Hepatocyte (in vitro differentiated cells): ENCODE measurements around the gene SPRR5. TPM values are rescaled to one million over a fixed set of nuclear protein-coding genes. Genes with fewer than 3 reads are reported as not detected.

Source experiments
- DNase-seq: peaks from one replicate; pipeline ENCODE4 v3.0.0-alpha.2; 2016; ENCODE audit warnings: low spot score
- H2AFZ ChIP-seq: fragments of 200-600 bp; sonication (generic); 2 replicates; pipeline ENCODE4 v1.6.0; 2016; ENCODE audit warnings: antibody characterized with exemption, mild to moderate bottlenecking
- H3K27ac ChIP-seq: fragments of 200-600 bp; sonication (generic); 2 replicates; pipeline ENCODE4 v1.5.1; 2016; ENCODE audit warnings: mild to moderate bottlenecking
- H3K27me3 ChIP-seq: fragments of 200-600 bp; sonication (generic); 2 replicates; pipeline ENCODE4 v1.6.1; 2016
- H3K36me3 ChIP-seq: fragments of 200-600 bp; sonication (generic); replicated peaks from 2 replicates; pipeline ENCODE4 v1.5.1; 2016; ENCODE audit warnings: low read depth; ENCODE audit not compliant: insufficient read depth
- H3K4me1 ChIP-seq: fragments of 200-600 bp; sonication (generic); 2 replicates; pipeline ENCODE4 v1.5.1; 2016; ENCODE audit warnings: mild to moderate bottlenecking, moderate library complexity; ENCODE audit not compliant: insufficient read depth
- H3K4me2 ChIP-seq: fragments of 200-600 bp; sonication (generic); 2 replicates; pipeline ENCODE4 v1.6.0; 2016
- H3K4me3 ChIP-seq: fragments of 200-600 bp; sonication (generic); 2 replicates; pipeline ENCODE4 v1.5.1; 2016; ENCODE audit warnings: mild to moderate bottlenecking
- H3K79me2 ChIP-seq: fragments of 200-600 bp; sonication (generic); 2 replicates; pipeline ENCODE4 v1.6.0; 2017; ENCODE audit warnings: mild to moderate bottlenecking
- H3K9me2 ChIP-seq: fragments of 200-600 bp; sonication (generic); replicated peaks from 2 replicates; pipeline ENCODE4 v1.6.0; 2017; ENCODE audit warnings: mild to moderate bottlenecking; ENCODE audit not compliant: insufficient read depth
- H3K9me3 ChIP-seq: fragments of 200-600 bp; sonication (generic); 2 replicates; pipeline ENCODE4 v1.5.1; 2016; ENCODE audit warnings: low read depth, mild to moderate bottlenecking
- H4K20me1 ChIP-seq: fragments of 200-600 bp; sonication (generic); 2 replicates; pipeline ENCODE4 v1.6.0; 2016; ENCODE audit warnings: mild to moderate bottlenecking; ENCODE audit not compliant: insufficient read depth, poor library complexity, severe bottlenecking
- CTCF ChIP-seq: fragments of 200-600 bp; sonication (generic); IDR thresholded peaks from 2 replicates; pipeline ENCODE4 v1.5.1; 2016; ENCODE audit warnings: antibody characterized with exemption, mild to moderate bottlenecking; ENCODE audit not compliant: poor library complexity
- EZH2 ChIP-seq: fragments of 200-600 bp; sonication (generic); IDR thresholded peaks from 2 replicates; pipeline ENCODE4 v1.6.1; 2016; ENCODE audit warnings: antibody characterized with exemption, mild to moderate bottlenecking, borderline replicate concordance
- EZH2phosphoT487 ChIP-seq: fragments of 200-600 bp; sonication (generic); IDR thresholded peaks from one replicate; pipeline ENCODE4 v1.6.1; 2018; ENCODE audit warnings: antibody characterized with exemption, mild to moderate bottlenecking, low read depth, moderate library complexity; ENCODE audit not compliant: unreplicated experiment, severe bottlenecking
- whole genome bisulfite sequencing: methylation state at CpG from one replicate; pipeline ENCODE4 v1.1.6; 2016; ENCODE audit warnings: low lambda C conversion rate; ENCODE audit errors: missing lambda C conversion rate; 5-methylcytosine and 5-hydroxymethylcytosine counted together
- polyA plus RNA-seq: library from polyadenylated mRNA; unstranded; fragments of >200 nt; fragmentation: Nextera tagmentation; extraction: Ambion mirVana; gene quantifications from 2 replicates; pipeline ENCODE4 v1.2.1, GENCODE V29; 2016
- total RNA-seq: library from RNA; depleted of rRNA; stranded (reverse); fragments of >200 nt; gene quantifications from 2 replicates; pipeline ENCODE4 v1.2.3, GENCODE V29; 2014

The SPRR5 gene
- total and polyA plus RNA-seq, 2 experiments from 2014 or later: not detected

- 76% methylated on average over 4 of the region's 4 CpGs for WGBS
- H3K4me2 ChIP-seq: no peak overlapping the region
- DNase-seq: no peak
- TF ChIP-seq EZH2: no peak
- TF ChIP-seq EZH2phosphoT487: no peak
- TF ChIP-seq CTCF: no peak
- H3K36me3 ChIP-seq: no peaks in the 10 kb centered on the region
- H3K4me3 ChIP-seq: no peak overlapping the region
- no peaks in the 10 kb centered on the region for H4K20me1 ChIP-seq
- no peaks in the 10 kb centered on the region for H3K79me2 ChIP-seq
- H3K27ac ChIP-seq: no peak overlapping the region
- H3K9me2 ChIP-seq: no peaks in the 10 kb centered on the region
- H3K4me1 ChIP-seq: no peaks in the 10 kb centered on the region
- H3K9me3 ChIP-seq: no peaks in the 10 kb centered on the region
- no peaks in the 10 kb centered on the region for H3K27me3 ChIP-seq
- H2AFZ ChIP-seq: no peak overlapping the region
Observed at GRCh38 chr1:152982076-152982475, 35.1 kb downstream of the SPRR5 start.

GRCh38 chr1:152983234-152983633 lies 36.2 kb downstream of the SPRR5 start:
- no peak overlapping the region for H3K4me3 ChIP-seq
- TF ChIP-seq CTCF (no peak), EZH2phosphoT487 (no peak), EZH2 (no peak)
- no peaks in the 10 kb centered on the region for H4K20me1 ChIP-seq
- no peaks in the 10 kb centered on the region for H3K27me3 ChIP-seq
- no peak overlapping the region for H2AFZ ChIP-seq
- H3K4me1 ChIP-seq: no peaks in the 10 kb centered on the region
- DNase-seq: no peak
- H3K4me2 ChIP-seq: no peak overlapping the region
- H3K9me2 ChIP-seq: no peaks in the 10 kb centered on the region
- no peaks in the 10 kb centered on the region for H3K9me3 ChIP-seq
- no peaks in the 10 kb centered on the region for H3K36me3 ChIP-seq
- H3K27ac ChIP-seq: no peak overlapping the region
- no peaks in the 10 kb centered on the region for H3K79me2 ChIP-seq

- Histone ChIP-seq H3K36me3 (no peaks in the 10 kb centered on the region), H3K27me3 (no peaks in the 10 kb centered on the region)
- WGBS: 91% methylated on average over 3 of the region's 3 CpGs
Observed at GRCh38 chr1:152983743-152984142, 36.7 kb downstream of the SPRR5 start, which contains the start of gene SPRR1A. Gene SPRR1A, plus strand, starts transcription at chr1:152984081. Its CDS starts 1,150 bp downstream, at chr1:152985231.

More at GRCh38 chr1:152983743-152984142, 36.7 kb downstream of the SPRR5 start, which contains the start of gene SPRR1A:
- H3K4me1 ChIP-seq: no peaks in the 10 kb centered on the region
- H3K27ac ChIP-seq: no peak within 1 kb of the TSS
- no peaks in the 10 kb centered on the region for H3K79me2 ChIP-seq
- no peak for DNase-seq
- H3K4me3 ChIP-seq: no peak within 1 kb of the TSS
- H3K9me3 ChIP-seq: no peaks in the 10 kb centered on the region
- no peak within 1 kb of the TSS for H2AFZ ChIP-seq
- TF ChIP-seq EZH2phosphoT487: no peak
- TF ChIP-seq EZH2: no peak
- no peak for TF ChIP-seq CTCF
- H3K4me2 ChIP-seq: no peak within 1 kb of the TSS
- no peaks in the 10 kb centered on the region for H3K9me2 ChIP-seq
- no peaks in the 10 kb centered on the region for H4K20me1 ChIP-seq
